Neural cell (in vitro differentiated cells): ENCODE measurements around the gene APOB.

Experiments used
- CTCF ChIP-seq: fragments of 450-650 bp; IDR thresholded peaks from 2 replicates; pipeline ENCODE4 v1.5.1; 2014; ENCODE audit warnings: antibody characterized with exemption, mild to moderate bottlenecking, moderate library complexity; ENCODE audit not compliant: poor library complexity, severe bottlenecking
- EP300 ChIP-seq: fragments of 450-650 bp; conservative IDR thresholded peaks from 2 replicates; pipeline ENCODE4 v1.6.1; 2014; ENCODE audit warnings: antibody characterized with exemption, mild to moderate bottlenecking, moderate library complexity; ENCODE audit not compliant: poor library complexity, severe bottlenecking
- EZH2 ChIP-seq: fragments of 200-600, 300-800 bp; shearing (Covaris generic), sonication (generic); IDR thresholded peaks from 2 replicates; pipeline ENCODE4 v1.6.1; 2014; ENCODE audit warnings: antibody characterized with exemption, low read length, borderline replicate concordance, mild to moderate bottlenecking; ENCODE audit not compliant: insufficient read depth, poor library complexity, severe bottlenecking
- POLR2AphosphoS5 ChIP-seq: IDR thresholded peaks from 2 replicates; pipeline ENCODE4 v1.6.1; 2012
- RAD21 ChIP-seq: fragments of 450-650 bp; conservative IDR thresholded peaks from 2 replicates; pipeline ENCODE4 v1.6.1; 2014; ENCODE audit warnings: antibody characterized with exemption, mild to moderate bottlenecking, moderate library complexity

GRCh38 chr2:20998972-20999905 is 44.6 kb downstream of the APOB start:
- TF ChIP-seq EZH2: no peak
- TF ChIP-seq CTCF: no peak
- TF ChIP-seq RAD21: no peak
- no peak for TF ChIP-seq EP300
- no peak for TF ChIP-seq POLR2AphosphoS5
